Erythroblast (primary cell): ENCODE results near the gene SLC44A1.

Experiments
- GATA1 ChIP-seq: IDR thresholded peaks from 2 replicates; pipeline ENCODE4 v1.6.1; 2011; ENCODE audit warnings: low read depth, mild to moderate bottlenecking, control low read depth, low read length, moderate library complexity
- POLR2A ChIP-seq: IDR thresholded peaks from 2 replicates; pipeline ENCODE4 v1.6.1; 2011; ENCODE audit warnings: mild to moderate bottlenecking, low read length

- TF ChIP-seq POLR2A (no peak), GATA1 (no peak)
Observed at GRCh38 chr9:105293408-105293807, 49.0 kb downstream of the SLC44A1 start.
